GM23248 (cell line): Measurements from ENCODE around the gene RAD50. TPM values are rescaled to one million over a fixed set of nuclear protein-coding genes. Genes with fewer than 3 reads are reported as not detected.

ENCODE experiments used
- DNase-seq: peaks from one replicate; pipeline ENCODE4 v3.0.0-alpha.2; 2015
- H2AFZ ChIP-seq: fragments of 200-600 bp; sonication (generic); 2 replicates; pipeline ENCODE4 v1.6.1; 2016; ENCODE audit warnings: antibody characterized with exemption
- H3F3A ChIP-seq: fragments of 200-600 bp; sonication (generic); 2 replicates; pipeline ENCODE4 v1.6.1; 2016; ENCODE audit warnings: mild to moderate bottlenecking, antibody characterized with exemption, mixed run types; ENCODE audit not compliant: insufficient read depth
- H3K27ac ChIP-seq: fragments of 200-600 bp; sonication (generic); 2 replicates; pipeline ENCODE4 v1.5.1; 2016; ENCODE audit warnings: mild to moderate bottlenecking
- H3K27me3 ChIP-seq: fragments of 200-600 bp; sonication (generic); replicated peaks from 2 replicates; pipeline ENCODE4 v1.6.1; 2016; ENCODE audit warnings: mild to moderate bottlenecking; ENCODE audit not compliant: insufficient read depth
- H3K36me3 ChIP-seq: fragments of 200-600 bp; sonication (generic); 2 replicates; pipeline ENCODE4 v1.6.1; 2016; ENCODE audit warnings: low read depth, mild to moderate bottlenecking
- H3K4me1 ChIP-seq: fragments of 200-600 bp; sonication (generic); 2 replicates; pipeline ENCODE4 v1.6.1; 2016; ENCODE audit warnings: mild to moderate bottlenecking; ENCODE audit not compliant: insufficient read depth
- H3K4me2 ChIP-seq: fragments of 200-600 bp; sonication (generic); one replicate; pipeline ENCODE4 v1.6.1; 2016; ENCODE audit warnings: mild to moderate bottlenecking; ENCODE audit not compliant: unreplicated experiment
- H3K4me3 ChIP-seq: fragments of 200-600 bp; sonication (generic); 2 replicates; pipeline ENCODE4 v1.5.1; 2016; ENCODE audit warnings: mild to moderate bottlenecking
- H3K79me2 ChIP-seq: fragments of 200-600 bp; sonication (generic); 2 replicates; pipeline ENCODE4 v1.6.1; 2016; ENCODE audit warnings: mild to moderate bottlenecking; ENCODE audit not compliant: insufficient read depth
- H3K9ac ChIP-seq: fragments of 200-600 bp; sonication (generic); 2 replicates; pipeline ENCODE4 v1.6.1; 2016; ENCODE audit warnings: mild to moderate bottlenecking
- H3K9me2 ChIP-seq: fragments of 200-600 bp; sonication (generic); 2 replicates; pipeline ENCODE4 v1.6.1; 2016; ENCODE audit warnings: mixed run types, mild to moderate bottlenecking, moderate library complexity; ENCODE audit not compliant: insufficient read depth
- H3K9me3 ChIP-seq: fragments of 200-600 bp; sonication (generic); one replicate; pipeline ENCODE4 v1.6.1; 2017; ENCODE audit warnings: low read depth
- H4K20me1 ChIP-seq: fragments of 200-600 bp; sonication (generic); 2 replicates; pipeline ENCODE4 v1.6.0; 2016; ENCODE audit not compliant: insufficient read depth
- EZH2 ChIP-seq: fragments of 200-600 bp; sonication (generic); IDR thresholded peaks from 2 replicates; pipeline ENCODE4 v1.6.1; 2018; ENCODE audit warnings: antibody characterized with exemption, mild to moderate bottlenecking; ENCODE audit not compliant: insufficient read depth, poor library complexity, severe bottlenecking
- EZH2phosphoT487 ChIP-seq: fragments of 200-600 bp; sonication (generic); IDR thresholded peaks from 2 replicates; pipeline ENCODE4 v1.6.1; 2018; ENCODE audit warnings: antibody characterized with exemption, moderate library complexity, mild to moderate bottlenecking, low read depth; ENCODE audit not compliant: insufficient read depth
- WGBS, 2 experiments: methylation state at CpG; one replicate each; pipeline ENCODE4 v1.1.6; 2015 to 2017; ENCODE audit warnings: low lambda C conversion rate in 2 of 2, low coverage in 1 of 2; ENCODE audit errors: missing lambda C conversion rate in 2 of 2; 5-methylcytosine and 5-hydroxymethylcytosine counted together
- in situ Hi-C: fragments of 300-500 bp; cut with MboI; formaldehyde crosslinking; loops from 2 replicates; pipeline ENCODE4 v1.15.0; 2020
- polyA plus RNA-seq: library from polyadenylated mRNA; unstranded; fragments of >200 nt; fragmentation: Nextera tagmentation; extraction: Ambion mirVana; gene quantifications from 2 replicates; pipeline ENCODE4 v1.2.1, GENCODE V29; 2016
- total RNA-seq: library from RNA; depleted of rRNA; stranded (reverse); fragments of >200 nt; shearing (Covaris generic); gene quantifications from 2 replicates; pipeline ENCODE4 v1.2.3, GENCODE V29; 2014

The RAD50 gene
- total and polyA plus RNA-seq, 2 experiments from 2014 or later = 17.7 to 44.0 TPM

DNA sequence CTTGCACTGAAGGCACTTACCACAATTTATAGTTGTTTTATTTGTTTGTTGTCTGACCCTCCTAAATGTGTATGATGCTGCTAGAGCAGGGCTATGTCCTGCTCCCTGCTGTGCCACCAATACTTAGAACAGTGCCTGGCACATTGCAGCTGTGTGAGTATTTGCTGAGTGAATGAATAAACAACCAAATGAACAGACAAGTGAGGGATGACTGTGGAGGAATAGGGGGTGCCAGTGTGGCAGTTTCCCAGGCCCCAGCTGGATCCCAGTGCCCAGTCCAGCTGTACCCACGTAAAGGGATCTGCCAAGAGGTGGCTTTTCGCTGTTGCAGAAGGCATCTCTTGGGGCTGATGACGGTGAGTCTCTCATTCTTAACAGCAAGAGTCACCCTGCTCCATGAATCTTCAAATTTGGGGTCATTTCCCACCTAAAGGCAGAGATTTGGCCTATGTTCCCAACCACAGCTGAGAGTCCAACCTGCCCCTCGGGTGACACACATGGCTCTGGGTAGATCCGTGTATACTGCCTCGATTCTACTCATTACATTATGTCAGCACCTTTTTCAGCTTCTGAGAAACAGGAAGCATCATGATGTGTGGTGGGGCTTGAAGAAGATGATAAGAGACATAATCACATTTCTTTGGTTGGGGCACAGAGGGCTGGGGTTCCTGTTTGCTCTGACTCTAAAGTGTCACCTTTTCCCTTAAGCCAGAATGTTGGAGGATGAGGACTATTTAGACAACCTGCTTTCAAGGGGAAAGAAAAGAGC, 27.7 kb upstream of the RAD50 start:
- DNase-seq = no peak
- no peaks in the 10 kb centered on the region for H4K20me1 ChIP-seq
- no peak overlapping the region for H3K27ac ChIP-seq
- no peaks in the 10 kb centered on the region for H3K4me1 ChIP-seq
- no peak overlapping the region for H3K4me3 ChIP-seq
- H3K36me3 ChIP-seq = no peaks in the 10 kb centered on the region
- in situ Hi-C loops = no loop called here
- H3K9me3 ChIP-seq = no peaks in the 10 kb centered on the region
- TF ChIP-seq EZH2phosphoT487 = no peak
- no peak for TF ChIP-seq EZH2
- no peak overlapping the region for H3K4me2 ChIP-seq
- no peak overlapping the region for H2AFZ ChIP-seq
- H3K27me3 ChIP-seq = peaks cover 12% of the 10 kb centered on the region
- H3K9ac ChIP-seq = no peak overlapping the region
- H3K79me2 ChIP-seq = no peaks in the 10 kb centered on the region
- 62 to 65% methylated on average over 5 to 6 of the region's 6 CpGs for WGBS, 2 experiments
- H3K9me2 ChIP-seq = no peaks in the 10 kb centered on the region
- no peaks in the 10 kb centered on the region for H3F3A ChIP-seq

DNA sequence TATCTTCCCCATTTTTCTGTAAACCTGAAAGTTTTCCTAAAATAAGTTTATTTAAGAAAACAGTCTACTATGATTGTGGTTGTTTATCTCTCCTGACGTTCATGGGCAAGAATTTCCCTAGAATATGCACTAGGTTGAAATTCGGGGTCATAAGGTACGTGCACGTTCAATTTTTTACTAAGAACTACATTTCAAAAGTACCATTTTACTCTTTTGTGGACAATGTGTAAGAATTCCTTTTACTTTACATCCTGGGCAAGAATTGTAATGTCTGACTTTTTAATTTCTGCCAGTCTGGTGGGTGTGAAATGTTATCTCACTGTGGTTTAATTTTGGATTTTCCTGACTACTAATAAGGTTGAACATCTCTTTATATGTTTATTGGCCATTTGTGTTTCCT, 25.8 kb upstream of the RAD50 start:
- H3K4me1 ChIP-seq = no peaks in the 10 kb centered on the region
- no peak overlapping the region for H2AFZ ChIP-seq
- H3K9ac ChIP-seq = no peak overlapping the region
- H3K4me3 ChIP-seq = no peak overlapping the region
- H3K36me3 ChIP-seq = no peaks in the 10 kb centered on the region
- no peaks in the 10 kb centered on the region for H3K9me3 ChIP-seq
- H3K9me2 ChIP-seq = no peaks in the 10 kb centered on the region
- H3K27ac ChIP-seq = no peak overlapping the region
- H4K20me1 ChIP-seq = no peaks in the 10 kb centered on the region
- in situ Hi-C loops = no loop called here
- DNase-seq = no peak
- H3K4me2 ChIP-seq = no peak overlapping the region
- TF ChIP-seq EZH2phosphoT487 (no peak), EZH2 (no peak)
- no peaks in the 10 kb centered on the region for H3F3A ChIP-seq
- H3K79me2 ChIP-seq = no peaks in the 10 kb centered on the region
- peaks cover 29% of the 10 kb centered on the region for H3K27me3 ChIP-seq
- WGBS, 2 experiments = 69 to 72% methylated on average over 4 of the region's 4 CpGs

DNA sequence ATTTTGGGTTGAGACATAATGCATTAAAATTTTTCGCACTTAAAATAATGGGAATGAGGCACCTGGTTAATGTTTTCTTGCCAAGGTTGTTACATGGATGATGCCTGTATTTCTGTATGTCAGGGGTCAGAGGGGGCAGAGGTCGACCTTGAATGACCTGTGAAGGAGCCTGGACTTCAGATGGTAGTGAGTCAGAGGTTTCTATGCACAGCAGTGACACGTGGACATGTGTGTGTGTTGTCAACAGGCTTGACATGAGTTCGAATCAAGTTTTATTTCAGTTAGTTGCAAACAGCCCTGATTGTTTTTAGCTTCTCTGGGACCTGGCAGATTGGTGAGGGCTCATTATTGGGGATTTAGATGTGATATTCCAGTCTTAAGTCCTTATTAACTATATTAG, 17.1 kb upstream of the RAD50 start:
- Histone ChIP-seq H3K9ac (no peak overlapping the region), H3K4me1 (no peaks in the 10 kb centered on the region), H3K4me2 (no peak overlapping the region), H3K79me2 (no peaks in the 10 kb centered on the region), H3K27me3 (peaks cover 17% of the 10 kb centered on the region), H2AFZ (no peak overlapping the region), H3K36me3 (no peaks in the 10 kb centered on the region), H3F3A (no peaks in the 10 kb centered on the region), H3K27ac (no peak overlapping the region), H3K9me2 (no peaks in the 10 kb centered on the region), H3K4me3 (no peak overlapping the region), H3K9me3 (no peaks in the 10 kb centered on the region), H4K20me1 (no peaks in the 10 kb centered on the region)
- WGBS, 2 experiments = 61 to 74% methylated on average over 4 of the region's 4 CpGs
- no peak for DNase-seq
- in situ Hi-C loops = no loop called here
- TF ChIP-seq EZH2phosphoT487 (no peak), EZH2 (no peak)

DNA sequence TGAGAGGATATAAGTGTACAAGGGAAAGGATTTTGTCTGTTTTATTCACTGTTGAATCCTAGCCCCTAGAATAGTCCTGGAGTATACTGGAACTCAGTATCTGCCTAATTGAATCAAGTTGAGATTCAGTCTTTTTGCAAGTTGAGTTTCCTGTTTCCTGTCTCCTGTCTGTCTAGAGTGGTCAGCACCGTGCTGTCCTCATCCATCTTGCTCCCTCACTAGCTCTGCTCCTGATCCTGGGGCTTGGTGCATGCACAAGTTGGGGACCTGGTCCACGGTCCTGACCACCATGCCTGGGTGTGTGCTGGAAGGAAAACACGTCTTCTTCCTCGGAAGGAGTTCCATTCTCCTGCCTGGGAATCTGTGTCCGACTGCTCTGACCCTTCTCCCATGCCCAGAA, 16.6 kb upstream of the RAD50 start:
- no peaks in the 10 kb centered on the region for H4K20me1 ChIP-seq
- TF ChIP-seq EZH2phosphoT487 (no peak), EZH2 (no peak)
- no peaks in the 10 kb centered on the region for H3F3A ChIP-seq
- no peaks in the 10 kb centered on the region for H3K4me1 ChIP-seq
- H3K9me2 ChIP-seq = no peaks in the 10 kb centered on the region
- no peak overlapping the region for H3K27ac ChIP-seq
- H3K27me3 ChIP-seq = peaks cover 14% of the 10 kb centered on the region
- no peak overlapping the region for H3K9ac ChIP-seq
- no peak overlapping the region for H3K4me2 ChIP-seq
- no peak overlapping the region for H2AFZ ChIP-seq
- no peaks in the 10 kb centered on the region for H3K36me3 ChIP-seq
- no peak overlapping the region for H3K4me3 ChIP-seq
- H3K9me3 ChIP-seq = no peaks in the 10 kb centered on the region
- WGBS, 2 experiments = 52 to 57% methylated on average over 5 of the region's 5 CpGs
- H3K79me2 ChIP-seq = no peaks in the 10 kb centered on the region
- in situ Hi-C loops = no loop called here
- DNase-seq = no peak

DNA sequence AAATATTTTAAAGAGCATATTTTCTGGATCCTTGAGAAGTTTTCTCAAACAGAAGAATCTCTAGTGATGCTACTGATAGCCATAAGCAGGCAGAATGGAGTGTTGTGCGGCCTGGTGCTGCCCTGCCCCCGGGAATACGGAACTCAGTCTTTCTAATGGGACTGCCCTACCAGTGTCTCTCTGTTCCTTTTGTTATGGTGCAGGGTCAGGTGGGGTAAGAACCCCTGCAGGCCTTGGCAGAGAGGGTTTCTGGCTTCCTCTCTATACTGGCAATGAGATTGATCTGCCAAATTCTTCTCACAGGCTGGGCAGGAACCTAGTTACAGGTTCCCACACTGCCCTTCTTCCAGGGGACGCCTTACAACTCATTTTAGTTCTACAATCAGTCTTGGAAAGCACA, 16.0 kb upstream of the RAD50 start:
- Histone ChIP-seq H3F3A (no peaks in the 10 kb centered on the region), H3K36me3 (no peaks in the 10 kb centered on the region), H3K27ac (no peak overlapping the region), H3K79me2 (no peaks in the 10 kb centered on the region), H3K4me3 (no peak overlapping the region), H3K4me1 (no peaks in the 10 kb centered on the region), H3K9ac (no peak overlapping the region), H3K9me2 (no peaks in the 10 kb centered on the region), H4K20me1 (no peaks in the 10 kb centered on the region), H3K9me3 (no peaks in the 10 kb centered on the region), H3K27me3 (peaks cover 9% of the 10 kb centered on the region), H2AFZ (no peak overlapping the region), H3K4me2 (no peak overlapping the region)
- in situ Hi-C loops = no loop called here
- no peak for DNase-seq
- WGBS, 2 experiments = 84 to 91% methylated on average over 4 of the region's 4 CpGs
- no peak for TF ChIP-seq EZH2
- no peak for TF ChIP-seq EZH2phosphoT487
